HG03196 (cell line): ENCODE data around the gene GJB5.
"Not testable (repeated sequence)": the region's sequence is repeated elsewhere in the genome, so short reads cannot be mapped to it uniquely, and the experiment has no call there.

Source experiments
- ATAC-seq: cut with Tn5 transposase; IDR thresholded peaks from one replicate; pipeline ENCODE4 v1.9.1; 2021; ENCODE audit not compliant: unreplicated experiment

GJB5 gene

GRCh38 chr1:34754964-34755637 is at the start of gene GJB5:
Gene GJB5 (plus strand): TSS chr1:34755047. CDS start chr1:34757331, 2,284 bp downstream.
- ATAC-seq, result no peak

GRCh38 chr1:34705077-34705476 is 49.8 kb upstream of the GJB5 start:
- no peak for ATAC-seq

GRCh38 chr1:34708106-34708505 is 46.7 kb upstream of the GJB5 start:
- ATAC-seq, result no peak

- no peak for ATAC-seq
Observed at GRCh38 chr1:34709547-34709946, 45.3 kb upstream of the GJB5 start.

GRCh38 chr1:34710812-34711211 is 44.0 kb upstream of the GJB5 start:
- ATAC-seq, result no peak

GRCh38 chr1:34711485-34711884 is 43.4 kb upstream of the GJB5 start:
- ATAC-seq, result no peak

GRCh38 chr1:34712007-34712688 is 42.7 kb upstream of the GJB5 start:
- no peak for ATAC-seq

GRCh38 chr1:34713443-34713842 is 41.4 kb upstream of the GJB5 start:
- ATAC-seq, result no peak

- ATAC-seq, result no peak
Observed at GRCh38 chr1:34714386-34714785, 40.5 kb upstream of the GJB5 start.

GRCh38 chr1:34715139-34715538 is 39.7 kb upstream of the GJB5 start:
- no peak for ATAC-seq

- ATAC-seq, result no peak
Observed at GRCh38 chr1:34721241-34721640, 33.6 kb upstream of the GJB5 start.

- ATAC-seq, result no peak
Observed at GRCh38 chr1:34721646-34722355, 33.0 kb upstream of the GJB5 start.

- no peak for ATAC-seq
Observed at GRCh38 chr1:34726861-34727260, 28.0 kb upstream of the GJB5 start.

GRCh38 chr1:34730485-34730884 is 24.4 kb upstream of the GJB5 start:
- ATAC-seq, result no peak

- ATAC-seq, result not testable (repeated sequence)
Observed at GRCh38 chr1:34732831-34733230, 22.0 kb upstream of the GJB5 start.

GRCh38 chr1:34736692-34737091 is 18.2 kb upstream of the GJB5 start:
- no peak for ATAC-seq

GRCh38 chr1:34737236-34737635 is 17.6 kb upstream of the GJB5 start:
- not testable (repeated sequence) for ATAC-seq

- no peak for ATAC-seq
Observed at GRCh38 chr1:34739613-34740012, 15.2 kb upstream of the GJB5 start.

- ATAC-seq, result no peak
Observed at GRCh38 chr1:34740161-34740868, 14.5 kb upstream of the GJB5 start.

GRCh38 chr1:34742667-34743270 is 12.1 kb upstream of the GJB5 start:
- ATAC-seq, result no peak

GRCh38 chr1:34743775-34744174 is 11.1 kb upstream of the GJB5 start:
- ATAC-seq, result no peak
